HEK293 (cell line): ENCODE measurements around the gene LAMA5.

Experiments used
- CTCF ChIA-PET: fragments of 350-600 bp; formaldehyde crosslinking; extraction: SDS; loops from one replicate; lab custom pipeline; 2021; ENCODE audit warnings: antibody characterized with exemption; lab: Yijun Ruan, JAX
- POLR2A ChIA-PET: fragments of 300-600 bp; formaldehyde crosslinking; extraction: SDS; loops from one replicate; lab custom pipeline; 2020; ENCODE audit warnings: antibody characterized with exemption, inconsistent platforms; lab: Yijun Ruan, JAX
- H3K27ac ChIP-seq: fragments of 200-500 bp; sonication (Bioruptor generic); 2 replicates; pipeline ENCODE4 v1.5.1; 2014; ENCODE audit warnings: low read depth, low read length, control low read depth, inconsistent platforms; ENCODE audit errors: extremely low read depth
- H3K36me3 ChIP-seq, 2 experiments: fragments of 200-500 bp in 1 of 2; sonication (Bioruptor generic) in 1 of 2; 1 replicate in 1 of 2; 2 replicates in 1 of 2; pipeline ENCODE4 v1.5.1; 2014 to 2017; ENCODE audit warnings: inconsistent platforms in 2 of 2, low read length in 2 of 2; ENCODE audit not compliant: control insufficient read depth in 2 of 2, insufficient read depth in 1 of 2
- H3K4me1 ChIP-seq: fragments of 200-500 bp; sonication (Bioruptor generic); 2 replicates; pipeline ENCODE4 v1.5.1; 2014; ENCODE audit warnings: mild to moderate bottlenecking, low read length, inconsistent platforms; ENCODE audit not compliant: control insufficient read depth, insufficient read depth
- H3K4me3 ChIP-seq: 2 replicates; pipeline ENCODE4 v1.5.1; 2011; ENCODE audit warnings: low read depth, mild to moderate bottlenecking, control low read depth, low read length, moderate library complexity
- H3K9me3 ChIP-seq: fragments of 200-500 bp; sonication (Bioruptor generic); 2 replicates; pipeline ENCODE4 v1.5.1; 2014; ENCODE audit warnings: low read depth, low read length, inconsistent platforms; ENCODE audit not compliant: control insufficient read depth, insufficient read depth
- HOXC10 ChIP-seq: sonication (generic); formaldehyde crosslinking; IDR thresholded peaks from 2 replicates; pipeline ENCODE4 v1.8.1; 2023; ENCODE audit warnings: mild to moderate bottlenecking, missing genetic modification reagents
- HOXD13 ChIP-seq: sonication (generic); formaldehyde crosslinking; IDR thresholded peaks from 2 replicates; pipeline ENCODE4 v1.8.0; 2022; ENCODE audit warnings: missing genetic modification reagents, borderline replicate concordance
- KLF17 ChIP-seq: fragments of 450-650 bp; formaldehyde crosslinking; IDR thresholded peaks from 2 replicates; pipeline ENCODE4 v1.5.1; 2016; ENCODE audit warnings: missing biosample characterization, missing genetic modification characterization
- KLF8 ChIP-seq: fragments of 450-650 bp; formaldehyde crosslinking; IDR thresholded peaks from 2 replicates; pipeline ENCODE4 v1.5.1; 2016; ENCODE audit warnings: missing biosample characterization, missing genetic modification characterization
- KLF9 ChIP-seq: fragments of 450-650 bp; formaldehyde crosslinking; IDR thresholded peaks from 2 replicates; pipeline ENCODE4 v1.5.1; 2016; ENCODE audit warnings: missing biosample characterization, missing genetic modification characterization, low read depth
- MEIS1 ChIP-seq: sonication (generic); formaldehyde crosslinking; IDR thresholded peaks from 2 replicates; pipeline ENCODE4 v1.8.1; 2022; ENCODE audit warnings: missing genetic modification reagents, mild to moderate bottlenecking, borderline replicate concordance
- SP2 ChIP-seq: fragments of 450-650 bp; formaldehyde crosslinking; IDR thresholded peaks from 2 replicates; pipeline ENCODE4 v1.5.1; 2016; ENCODE audit warnings: missing biosample characterization, missing genetic modification characterization
- YY2 ChIP-seq: fragments of 450-650 bp; formaldehyde crosslinking; IDR thresholded peaks from 2 replicates; pipeline ENCODE4 v1.5.1; 2016; ENCODE audit warnings: missing biosample characterization, missing genetic modification characterization
- ZBTB26 ChIP-seq: fragments of 450-650 bp; formaldehyde crosslinking; optimal IDR thresholded peaks from 2 replicates; pipeline ENCODE3; 2016; ENCODE audit warnings: missing biosample characterization, mild to moderate bottlenecking, missing genetic modification characterization
- ZBTB7A ChIP-seq: fragments of 450-650 bp; formaldehyde crosslinking; IDR thresholded peaks from 2 replicates; pipeline ENCODE4 v1.5.1; 2016; ENCODE audit warnings: low read depth, missing biosample characterization, missing genetic modification characterization
- ZNF112 ChIP-seq: fragments of 450-650 bp; formaldehyde crosslinking; IDR thresholded peaks from 2 replicates; pipeline ENCODE4 v1.5.0; 2017; ENCODE audit warnings: missing biosample characterization, missing genetic modification characterization
- ZNF114 ChIP-seq: fragments of 450-650 bp; formaldehyde crosslinking; IDR thresholded peaks from 2 replicates; pipeline ENCODE4 v1.5.0; 2017; ENCODE audit warnings: missing biosample characterization, missing genetic modification characterization
- ZNF157 ChIP-seq: fragments of 450-650 bp; formaldehyde crosslinking; IDR thresholded peaks from 2 replicates; pipeline ENCODE4 v1.5.1; 2016; ENCODE audit warnings: missing biosample characterization, missing genetic modification characterization
- ZNF302 ChIP-seq: fragments of 450-650 bp; formaldehyde crosslinking; IDR thresholded peaks from 2 replicates; pipeline ENCODE4 v1.5.1; 2016; ENCODE audit warnings: missing biosample characterization, missing genetic modification characterization, low read depth
- ZNF324 ChIP-seq: fragments of 450-650 bp; formaldehyde crosslinking; IDR thresholded peaks from 2 replicates; pipeline ENCODE4 v1.5.1; 2016; ENCODE audit warnings: missing biosample characterization, missing genetic modification characterization
- ZNF335 ChIP-seq: fragments of 450-650 bp; formaldehyde crosslinking; conservative IDR thresholded peaks from 2 replicates; pipeline ENCODE4 v1.5.1; 2016; ENCODE audit warnings: missing biosample characterization, missing genetic modification characterization
- ZNF354C ChIP-seq: fragments of 450-650 bp; formaldehyde crosslinking; IDR thresholded peaks from 2 replicates; pipeline ENCODE4 v1.5.1; 2016; ENCODE audit warnings: missing biosample characterization, missing genetic modification characterization, low read depth, borderline replicate concordance
- ZNF366 ChIP-seq: fragments of 450-650 bp; formaldehyde crosslinking; conservative IDR thresholded peaks from 2 replicates; pipeline ENCODE4 v1.5.1; 2016; ENCODE audit warnings: missing biosample characterization, missing genetic modification characterization
- ZNF404 ChIP-seq: fragments of 450-650 bp; formaldehyde crosslinking; IDR thresholded peaks from 2 replicates; pipeline ENCODE4 v1.5.1; 2017; ENCODE audit warnings: missing biosample characterization, missing genetic modification characterization
- ZNF423 ChIP-seq: fragments of 450-650 bp; formaldehyde crosslinking; IDR thresholded peaks from 2 replicates; pipeline ENCODE4 v1.5.1; 2016; ENCODE audit warnings: missing biosample characterization, missing genetic modification characterization
- ZNF449 ChIP-seq: fragments of 450-650 bp; formaldehyde crosslinking; IDR thresholded peaks from 2 replicates; pipeline ENCODE4 v1.5.1; 2017; ENCODE audit warnings: missing biosample characterization, mild to moderate bottlenecking, missing genetic modification characterization, moderate library complexity
- ZNF514 ChIP-seq: fragments of 450-650 bp; formaldehyde crosslinking; IDR thresholded peaks from 2 replicates; pipeline ENCODE4 v1.5.1; 2016; ENCODE audit warnings: missing biosample characterization, missing genetic modification characterization
- ZNF571 ChIP-seq: fragments of 450-650 bp; formaldehyde crosslinking; IDR thresholded peaks from 2 replicates; pipeline ENCODE4 v1.5.0; 2017; ENCODE audit warnings: missing biosample characterization, missing genetic modification characterization
- ZNF600 ChIP-seq: fragments of 450-650 bp; formaldehyde crosslinking; IDR thresholded peaks from 2 replicates; pipeline ENCODE4 v1.5.1; 2016; ENCODE audit warnings: missing biosample characterization, missing genetic modification characterization
- ZNF76 ChIP-seq: fragments of 450-650 bp; formaldehyde crosslinking; IDR thresholded peaks from 2 replicates; pipeline ENCODE4; 2016; ENCODE audit warnings: low read depth, missing biosample characterization, missing genetic modification characterization, borderline replicate concordance
- ZSCAN18 ChIP-seq: fragments of 450-650 bp; formaldehyde crosslinking; IDR thresholded peaks from 2 replicates; pipeline ENCODE4 v1.5.1; 2016; ENCODE audit warnings: missing biosample characterization, missing genetic modification characterization
- TF ChIP-seq, protein P1 (sequence below): fragments of 450-650 bp; IDR thresholded peaks from 2 replicates; pipeline ENCODE4 v1.5.1; 2018; ENCODE audit warnings: missing biosample characterization, mild to moderate bottlenecking, missing genetic modification characterization
- TF ChIP-seq, protein P2 (sequence below): fragments of 450-650 bp; formaldehyde crosslinking; IDR thresholded peaks from 2 replicates; pipeline ENCODE4 v1.5.1; 2016; ENCODE audit warnings: missing biosample characterization, missing genetic modification characterization, low read depth

LAMA5 gene

DNA sequence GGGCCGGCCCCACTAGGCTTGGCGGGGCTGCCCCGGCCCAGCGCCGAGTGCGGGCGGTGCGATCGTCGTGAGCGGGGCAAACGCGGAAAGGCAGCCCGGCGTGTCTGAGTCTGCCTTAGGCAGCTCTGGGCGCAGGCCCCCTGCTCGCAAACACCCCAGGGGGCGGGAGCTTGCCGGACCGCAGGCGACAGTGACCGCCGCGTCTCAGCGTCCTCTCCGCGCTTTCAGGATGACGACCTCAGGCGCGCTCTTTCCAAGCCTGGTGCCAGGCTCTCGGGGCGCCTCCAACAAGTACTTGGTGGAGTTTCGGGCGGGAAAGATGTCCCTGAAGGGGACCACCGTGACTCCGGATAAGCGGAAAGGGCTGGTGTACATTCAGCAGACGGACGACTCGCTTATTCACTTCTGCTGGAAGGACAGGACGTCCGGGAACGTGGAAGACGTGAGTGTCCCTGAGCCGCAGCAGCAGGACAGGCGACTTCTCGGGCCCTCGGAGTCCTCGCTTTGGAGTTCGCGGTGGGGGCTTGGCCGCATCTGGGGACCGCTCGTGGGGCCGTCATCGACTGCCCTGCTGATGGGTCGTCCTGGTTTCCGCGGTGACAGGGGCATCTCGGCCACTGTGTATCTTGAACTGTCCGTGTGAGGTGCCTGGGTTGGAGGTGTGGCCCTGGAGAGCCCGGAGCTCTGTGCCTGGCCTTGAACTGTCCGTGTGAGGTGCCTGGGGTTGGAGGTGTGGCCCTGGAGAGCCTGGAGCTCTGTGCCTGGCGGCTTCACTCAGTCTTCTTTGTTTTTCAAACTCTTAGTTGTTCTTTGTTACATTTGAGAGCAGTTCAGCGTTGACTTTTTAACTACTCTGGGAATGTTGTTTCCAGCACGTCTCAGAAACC lies 63.5 kb downstream of the LAMA5 start (continued):
- TF ChIP-seq ZNF354C = no peak
- TF ChIP-seq ZNF324 = no peak
- TF ChIP-seq KLF8 = 0 out of 2 replicates have a peak, but pooled peaks have one; percentile 6
- peak; percentile 57; the same call in 1 of the 2 replicates for TF ChIP-seq ZNF600 (tag by site-specific recombination)
- no peak for TF ChIP-seq ZNF404 (tag by site-specific recombination)
- TF ChIP-seq ZNF571 (tag by site-specific recombination) = no peak
- no peak for TF ChIP-seq ZNF157 (tag by site-specific recombination)
- TF ChIP-seq, protein P1, sequence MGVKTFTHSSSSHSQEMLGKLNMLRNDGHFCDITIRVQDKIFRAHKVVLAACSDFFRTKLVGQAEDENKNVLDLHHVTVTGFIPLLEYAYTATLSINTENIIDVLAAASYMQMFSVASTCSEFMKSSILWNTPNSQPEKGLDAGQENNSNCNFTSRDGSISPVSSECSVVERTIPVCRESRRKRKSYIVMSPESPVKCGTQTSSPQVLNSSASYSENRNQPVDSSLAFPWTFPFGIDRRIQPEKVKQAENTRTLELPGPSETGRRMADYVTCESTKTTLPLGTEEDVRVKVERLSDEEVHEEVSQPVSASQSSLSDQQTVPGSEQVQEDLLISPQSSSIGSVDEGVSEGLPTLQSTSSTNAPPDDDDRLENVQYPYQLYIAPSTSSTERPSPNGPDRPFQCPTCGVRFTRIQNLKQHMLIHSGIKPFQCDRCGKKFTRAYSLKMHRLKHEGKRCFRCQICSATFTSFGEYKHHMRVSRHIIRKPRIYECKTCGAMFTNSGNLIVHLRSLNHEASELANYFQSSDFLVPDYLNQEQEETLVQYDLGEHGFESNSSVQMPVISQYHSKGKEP (tag by site-specific recombination) = no peak
- TF ChIP-seq HOXD13 (CRISPR knock-in tag) = no peak
- peak; percentile 41; the same call in 1 of the 2 replicates for TF ChIP-seq ZNF423 (tag by site-specific recombination)
- TF ChIP-seq KLF17 = no peak
- peak; percentile 74; the same call in 1 of the 2 replicates for TF ChIP-seq ZNF335 (tag by site-specific recombination)
- peak; percentile 63 for TF ChIP-seq ZBTB26 (tag by site-specific recombination)
- TF ChIP-seq ZNF302 = no peak
- TF ChIP-seq ZNF76 (tag by site-specific recombination) = no peak
- no peak for TF ChIP-seq ZSCAN18 (tag by site-specific recombination)
- 0 out of 2 replicates have a peak, but pooled peaks have one; percentile 15 for TF ChIP-seq ZBTB7A (tag by site-specific recombination)
- TF ChIP-seq SP2 = peak; percentile 46
- TF ChIP-seq YY2 (tag by site-specific recombination) = no peak
- TF ChIP-seq KLF9 (tag by site-specific recombination) = no peak

DNA sequence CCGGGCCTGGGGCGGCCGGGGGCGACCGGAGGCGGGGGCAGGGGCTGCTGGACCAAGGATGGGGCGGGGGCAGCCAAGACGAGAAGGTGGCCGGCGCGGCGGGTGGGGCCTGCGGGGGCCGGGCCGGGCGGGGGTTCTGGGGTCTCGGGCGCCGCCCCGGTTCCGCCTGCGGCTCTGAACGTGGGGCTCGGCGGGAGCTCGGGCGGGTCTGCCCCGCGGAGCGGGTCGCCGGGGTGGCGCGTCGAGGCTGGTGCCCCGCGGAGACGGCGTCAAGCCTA lies 64.1 kb downstream of the LAMA5 start:
- CTCF ChIA-PET = interaction anchor here (1.1 kb wide), 2 partner anchors 78 to 80 kb away, joined by 5 to 10 read pairs; no protein-coding TSS in a partner anchor
- peaks cover 0 to 56% of the 10 kb centered on the region in 2 experiments; a peak in 1 of 3 replicates for H3K36me3 ChIP-seq
- TF ChIP-seq KLF17 = no peak
- no peak for TF ChIP-seq KLF8
- TF ChIP-seq ZNF112 (tag by site-specific recombination) = no peak
- TF ChIP-seq, protein P2, sequence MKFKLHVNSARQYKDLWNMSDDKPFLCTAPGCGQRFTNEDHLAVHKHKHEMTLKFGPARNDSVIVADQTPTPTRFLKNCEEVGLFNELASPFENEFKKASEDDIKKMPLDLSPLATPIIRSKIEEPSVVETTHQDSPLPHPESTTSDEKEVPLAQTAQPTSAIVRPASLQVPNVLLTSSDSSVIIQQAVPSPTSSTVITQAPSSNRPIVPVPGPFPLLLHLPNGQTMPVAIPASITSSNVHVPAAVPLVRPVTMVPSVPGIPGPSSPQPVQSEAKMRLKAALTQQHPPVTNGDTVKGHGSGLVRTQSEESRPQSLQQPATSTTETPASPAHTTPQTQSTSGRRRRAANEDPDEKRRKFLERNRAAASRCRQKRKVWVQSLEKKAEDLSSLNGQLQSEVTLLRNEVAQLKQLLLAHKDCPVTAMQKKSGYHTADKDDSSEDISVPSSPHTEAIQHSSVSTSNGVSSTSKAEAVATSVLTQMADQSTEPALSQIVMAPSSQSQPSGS (tag by site-specific recombination) = no peak
- no peak for TF ChIP-seq ZNF449 (tag by site-specific recombination)
- no peak for TF ChIP-seq ZNF157 (tag by site-specific recombination)
- TF ChIP-seq ZNF514 = no peak
- TF ChIP-seq ZNF114 = no peak
- TF ChIP-seq HOXC10 = no peak
- TF ChIP-seq ZNF366 (tag by site-specific recombination) = no peak
- TF ChIP-seq MEIS1 (CRISPR knock-in tag) = no peak

More for the DNA sequence above, 64.1 kb downstream of the LAMA5 start:
- H3K4me1 ChIP-seq = peaks cover 8% of the 10 kb centered on the region
- H3K4me3 ChIP-seq = peak overlapping the region; percentile 92
- H3K27ac ChIP-seq = peak overlapping the region; percentile 77; the same call in 1 of the 2 replicates
- POLR2A ChIA-PET = interaction anchor here (1.1 to 1.3 kb wide), 4 partner anchors 66 to 104 kb away, joined by 3 to 13 read pairs (median 4); partner anchors contain the start of gene RPS21
- no peaks in the 10 kb centered on the region for H3K9me3 ChIP-seq
